Transverse colon (tissue), 4 donors: ENCODE measurements around the gene CD6. TPM values are rescaled to one million over a fixed set of nuclear protein-coding genes. Genes with fewer than 3 reads are reported as not detected.

Experiments used
- DNase-seq: peaks from one replicate; pipeline ENCODE4 v3.0.0-alpha.2; 2019
- H3K27ac ChIP-seq, 4 donors: fragments of 200-600 bp; sonication (generic); 2 replicates each; pipeline ENCODE4 v1.5.1; 2016 to 2018; ENCODE audit warnings: inconsistent platforms in 4 of 4
- H3K27me3 ChIP-seq: fragments of 200-600 bp; sonication (generic); 2 replicates; pipeline ENCODE4 v1.5.1; 2017; ENCODE audit warnings: inconsistent platforms
- H3K36me3 ChIP-seq, 4 donors: fragments of 200-600 bp; sonication (generic); 2 replicates each; pipeline ENCODE4 v1.5.1; 2017 to 2019; ENCODE audit warnings: inconsistent platforms in 4 of 4
- H3K4me1 ChIP-seq, 4 donors: fragments of 200-600 bp; sonication (generic); 2 replicates each; pipeline ENCODE4 v1.5.1; 2017 to 2020; ENCODE audit warnings: inconsistent platforms in 4 of 4
- H3K4me3 ChIP-seq, 4 donors: fragments of 200-600 bp; sonication (generic); 1 replicate in 1 of 4; 2 replicates in 3 of 4; pipeline versions ENCODE4 v1.5.1 to v1.6.1; 2017 to 2019; ENCODE audit warnings: inconsistent platforms in 4 of 4
- H3K9me3 ChIP-seq, 2 donors: fragments of 200-600 bp; sonication (generic); 2 replicates each; pipeline ENCODE4 v1.5.1; 2017 to 2019; ENCODE audit warnings: inconsistent platforms in 2 of 2
- CTCF ChIP-seq, 5 experiments: fragments of 200-600 bp in 3 of 5; fragments of 450-650 bp in 2 of 5; sonication (generic) in 3 of 5; IDR thresholded peaks; 1 replicate in 2 of 5; 2 replicates in 3 of 5; pipeline ENCODE4 v1.5.1; 2016 to 2017; ENCODE audit warnings: antibody characterized with exemption in 5 of 5, inconsistent platforms in 3 of 5, mild to moderate bottlenecking in 2 of 5, moderate library complexity in 1 of 5
- EP300 ChIP-seq: sonication (generic); formaldehyde crosslinking; IDR thresholded peaks from one replicate; pipeline ENCODE4 v1.6.1; 2017; ENCODE audit warnings: antibody characterized with exemption, low read depth
- POLR2A ChIP-seq: fragments of 450-650 bp; IDR thresholded peaks from one replicate; pipeline ENCODE4 v1.6.1; 2016; ENCODE audit warnings: antibody characterized with exemption, mild to moderate bottlenecking, moderate library complexity
- POLR2AphosphoS5 ChIP-seq, 3 donors: sonication (generic); formaldehyde crosslinking; IDR thresholded peaks; one replicate each; pipeline ENCODE4 v1.6.1; 2016; ENCODE audit warnings: antibody characterized with exemption in 3 of 3
- WGBS, 2 donors: methylation state at CpG; one replicate each; pipeline ENCODE4 v1.1.5; 2018; ENCODE audit warnings: low coverage in 1 of 2; 5-methylcytosine and 5-hydroxymethylcytosine counted together
- in situ Hi-C, 4 donors: fragments of 200-750 bp; cut with MboI; loops; one replicate each; pipeline versions ENCODE4 v1.15.0 to v1.15.1; 2017; ENCODE audit warnings: low sequenced_read_pairs in 3 of 4, low pct_ligation_motif_present in 1 of 4, low pct_unique_long_range_greater_than_20kb in 1 of 4
- intact Hi-C: fragments of 100-400 bp; cut with DNase I; formaldehyde crosslinking; loops from one replicate; pipeline ENCODE4 v1.15.1; 2023; ENCODE audit warnings: low total_unique reads
- total RNA-seq, 4 donors: library from RNA; depleted of rRNA; stranded (reverse); fragments of >200 nt; gene quantifications; one replicate each; pipeline ENCODE4 v1.1.0, GENCODE V29; 2016

CD6 gene
- total RNA-seq, 4 donors from 2014 or later: 1.9 to 4.3 (median 3.0) TPM; not detected in 1

GRCh38 chr11:61007383-61007955, 36.0 kb downstream of the CD6 start:
- TF ChIP-seq CTCF (IDR thresholded peaks at IDR 0.05): no peak
- no peak for TF ChIP-seq POLR2A
- TF ChIP-seq EP300: no peak
- no peak for TF ChIP-seq POLR2AphosphoS5 (IDR thresholded peaks at IDR 0.05)
- WGBS, 2 donors: 7% methylated on average over 29 of the region's 52 CpGs; no CpG with 5 or more reads in 1 of the 2 donors
- Histone ChIP-seq H3K4me3 (peak overlapping the region in 3 of 4 donors; percentile 18 to 47 (median 39)), H3K36me3 (no peaks in the 10 kb centered on the region), H3K9me3 (no peaks in the 10 kb centered on the region), H3K4me1 (peaks cover 2 to 15% (median 11%) of the 10 kb centered on the region in 4 donors), H3K27me3 (peaks cover 18% of the 10 kb centered on the region), H3K27ac (no peak overlapping the region)
- in situ Hi-C loops: no loop called here
- intact Hi-C loops: no loop called here
- peak; percentile 44 for DNase-seq

DNA sequence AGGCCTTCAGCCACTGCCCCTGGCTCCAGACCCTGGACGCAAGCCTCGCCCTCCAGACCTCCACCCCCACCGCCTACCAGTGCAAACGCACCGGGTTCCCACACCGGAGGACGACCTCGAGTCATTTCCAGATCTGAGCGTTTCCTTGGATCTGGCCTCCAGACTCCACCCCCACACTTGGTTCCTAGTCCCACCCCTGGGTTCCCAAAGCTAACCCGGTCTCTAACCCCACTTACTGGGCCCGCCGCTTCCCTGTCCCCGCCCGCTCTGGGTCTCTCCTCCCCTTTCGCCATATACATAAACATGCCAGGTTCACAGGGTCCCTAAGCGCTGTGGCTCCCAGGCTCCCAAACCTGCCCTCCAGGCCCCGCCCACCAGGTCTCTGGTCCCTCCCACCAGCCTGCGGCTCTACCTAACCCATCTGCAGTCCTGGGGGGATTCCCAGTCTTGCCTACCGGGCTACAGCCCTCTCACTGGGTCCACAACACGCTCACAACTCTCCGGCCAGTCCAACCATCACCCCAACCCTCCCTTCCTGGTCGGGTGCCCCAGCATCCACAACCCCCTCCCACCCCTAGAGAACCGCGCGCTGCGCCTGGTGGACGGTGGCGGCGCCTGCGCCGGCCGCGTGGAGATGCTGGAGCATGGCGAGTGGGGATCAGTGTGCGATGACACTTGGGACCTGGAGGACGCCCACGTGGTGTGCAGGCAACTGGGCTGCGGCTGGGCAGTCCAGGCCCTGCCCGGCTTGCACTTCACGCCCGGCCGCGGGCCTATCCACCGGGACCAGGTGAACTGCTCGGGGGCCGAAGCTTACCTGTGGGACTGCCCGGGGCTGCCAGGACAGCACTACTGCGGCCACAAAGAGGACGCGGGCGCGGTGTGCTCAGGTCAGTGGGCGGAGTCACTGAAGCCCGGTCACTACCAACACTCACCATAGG, 36.7 kb downstream of the CD6 start:
- in situ Hi-C loops (no loop called here), intact Hi-C loops (no loop called here)
- H3K9me3 ChIP-seq: no peaks in the 10 kb centered on the region
- H3K4me3 ChIP-seq: peak overlapping the region in 3 of 4 donors; percentile 18 to 47 (median 39)
- no peak overlapping the region for H3K27ac ChIP-seq
- WGBS, 2 donors: 40 to 53% methylated on average over 4 to 54 of the region's 54 CpGs
- H3K27me3 ChIP-seq: peaks cover 18% of the 10 kb centered on the region
- H3K4me1 ChIP-seq: peaks cover 2 to 15% (median 11%) of the 10 kb centered on the region in 4 donors
- no peaks in the 10 kb centered on the region for H3K36me3 ChIP-seq
- no peak for DNase-seq
- TF ChIP-seq CTCF (IDR thresholded peaks at IDR 0.05): no peak

- peaks cover 18% of the 10 kb centered on the region for H3K27me3 ChIP-seq
- intact Hi-C loops: no loop called here
- no peak overlapping the region for H3K4me3 ChIP-seq
- in situ Hi-C loops: no loop called here
- no peaks in the 10 kb centered on the region for H3K36me3 ChIP-seq
- H3K4me1 ChIP-seq: peaks cover 2 to 15% (median 11%) of the 10 kb centered on the region in 4 donors
- WGBS, 2 donors: 85 to 100% methylated on average over 1 to 5 of the region's 5 CpGs
- H3K9me3 ChIP-seq: no peaks in the 10 kb centered on the region
- no peak for TF ChIP-seq POLR2AphosphoS5 (IDR thresholded peaks at IDR 0.05)
- H3K27ac ChIP-seq: no peak overlapping the region
- no peak for DNase-seq
Observed at GRCh38 chr11:61008971-61009370, 37.5 kb downstream of the CD6 start.

- in situ Hi-C loops: no loop called here
- DNase-seq: no peak
- intact Hi-C loops: no loop called here
- H3K4me1 ChIP-seq: peaks cover 2 to 15% (median 11%) of the 10 kb centered on the region in 4 donors
- WGBS, 2 donors: 87 to 100% methylated on average over 1 to 15 of the region's 15 CpGs
- H3K27me3 ChIP-seq: peaks cover 18% of the 10 kb centered on the region
- no peak for TF ChIP-seq EP300
- no peak for TF ChIP-seq POLR2A
- no peak for TF ChIP-seq POLR2AphosphoS5 (IDR thresholded peaks at IDR 0.05)
- TF ChIP-seq CTCF (IDR thresholded peaks at IDR 0.05): no peak
- no peaks in the 10 kb centered on the region for H3K36me3 ChIP-seq
- no peaks in the 10 kb centered on the region for H3K9me3 ChIP-seq
- no peak overlapping the region for H3K27ac ChIP-seq
- no peak overlapping the region for H3K4me3 ChIP-seq
Observed at GRCh38 chr11:61009392-61010275, 38.2 kb downstream of the CD6 start.
